ENCODE data around the gene TMEM245. TPM values are rescaled to one million over a fixed set of nuclear protein-coding genes. Genes with fewer than 3 reads are reported as not detected.

Gene TMEM245
- total RNA-seq, 1 donor from 2014 or later: 34.2 TPM

- Histone ChIP-seq H3K36me3 (ENCODE audit: control insufficient read depth, insufficient read depth, low read length) (no peaks in the 10 kb centered on the region), H3K27me3 (ENCODE audit: control insufficient read depth, insufficient read depth, low read length) (no peaks in the 10 kb centered on the region), H3K4me3 (ENCODE audit: low read depth, low read length) (no peak overlapping the region)
- no peak for FAIRE-seq
- DNase-seq (ENCODE audit: low read depth): peak; percentile 35
- no peak for TF ChIP-seq CTCF (IDR thresholded peaks at IDR 0.05; ENCODE audit: insufficient read depth, low read length, severe bottlenecking)
These were observed 125.1 kb downstream of the TMEM245 start for GRCh38 chr9:108994695-108995094.

- H3K4me3 ChIP-seq (ENCODE audit: low read depth, low read length): no peak overlapping the region
- no peak for FAIRE-seq
- H3K36me3 ChIP-seq (ENCODE audit: control insufficient read depth, insufficient read depth, low read length): no peaks in the 10 kb centered on the region
- DNase-seq (ENCODE audit: low read depth): no peak
- no peaks in the 10 kb centered on the region for H3K27me3 ChIP-seq (ENCODE audit: control insufficient read depth, insufficient read depth, low read length)
- TF ChIP-seq CTCF (IDR thresholded peaks at IDR 0.05; ENCODE audit: insufficient read depth, low read length, severe bottlenecking): no peak
These were observed 128.3 kb downstream of the TMEM245 start for GRCh38 chr9:108991479-108991878.

- TF ChIP-seq CTCF (IDR thresholded peaks at IDR 0.05; ENCODE audit: insufficient read depth, low read length, severe bottlenecking): no peak
- DNase-seq (ENCODE audit: low read depth): peak; percentile 54
- H3K36me3 ChIP-seq (ENCODE audit: control insufficient read depth, insufficient read depth, low read length): no peaks in the 10 kb centered on the region
- FAIRE-seq: no peak
- no peaks in the 10 kb centered on the region for H3K27me3 ChIP-seq (ENCODE audit: control insufficient read depth, insufficient read depth, low read length)
- no peak overlapping the region for H3K4me3 ChIP-seq (ENCODE audit: low read depth, low read length)
These were observed 135.9 kb downstream of the TMEM245 start for GRCh38 chr9:108983885-108984284.

- DNase-seq (ENCODE audit: low read depth): no peak
- TF ChIP-seq CTCF (IDR thresholded peaks at IDR 0.05; ENCODE audit: insufficient read depth, low read length, severe bottlenecking): no peak
- Histone ChIP-seq H3K36me3 (ENCODE audit: control insufficient read depth, insufficient read depth, low read length) (no peaks in the 10 kb centered on the region), H3K4me3 (ENCODE audit: low read depth, low read length) (no peak overlapping the region), H3K27me3 (ENCODE audit: control insufficient read depth, insufficient read depth, low read length) (no peaks in the 10 kb centered on the region)
- FAIRE-seq: no peak
These were observed 138.9 kb downstream of the TMEM245 start for GRCh38 chr9:108980893-108981292.

GRCh38 chr9:108978205-108978604, 141.5 kb downstream of the TMEM245 start:
- Histone ChIP-seq H3K27me3 (ENCODE audit: control insufficient read depth, insufficient read depth, low read length) (no peaks in the 10 kb centered on the region), H3K36me3 (ENCODE audit: control insufficient read depth, insufficient read depth, low read length) (no peaks in the 10 kb centered on the region), H3K4me3 (ENCODE audit: low read depth, low read length) (no peak overlapping the region)
- FAIRE-seq (no peak), DNase-seq (ENCODE audit: low read depth) (no peak)
- TF ChIP-seq CTCF (IDR thresholded peaks at IDR 0.05; ENCODE audit: insufficient read depth, low read length, severe bottlenecking): no peak

GRCh38 chr9:108973895-108974294, 145.9 kb downstream of the TMEM245 start:
- H3K27me3 ChIP-seq (ENCODE audit: control insufficient read depth, insufficient read depth, low read length): no peaks in the 10 kb centered on the region
- DNase-seq (ENCODE audit: low read depth) (no peak), FAIRE-seq (no peak)
- H3K36me3 ChIP-seq (ENCODE audit: control insufficient read depth, insufficient read depth, low read length): no peaks in the 10 kb centered on the region
- no peak for TF ChIP-seq CTCF (IDR thresholded peaks at IDR 0.05; ENCODE audit: insufficient read depth, low read length, severe bottlenecking)
- no peak overlapping the region for H3K4me3 ChIP-seq (ENCODE audit: low read depth, low read length)
